ENCODE results near the gene MET.
"Not testable (repeated sequence)": the region's sequence is repeated elsewhere in the genome, so short reads cannot be mapped to it uniquely, and the experiment has no call there.

Gene MET

DNA sequence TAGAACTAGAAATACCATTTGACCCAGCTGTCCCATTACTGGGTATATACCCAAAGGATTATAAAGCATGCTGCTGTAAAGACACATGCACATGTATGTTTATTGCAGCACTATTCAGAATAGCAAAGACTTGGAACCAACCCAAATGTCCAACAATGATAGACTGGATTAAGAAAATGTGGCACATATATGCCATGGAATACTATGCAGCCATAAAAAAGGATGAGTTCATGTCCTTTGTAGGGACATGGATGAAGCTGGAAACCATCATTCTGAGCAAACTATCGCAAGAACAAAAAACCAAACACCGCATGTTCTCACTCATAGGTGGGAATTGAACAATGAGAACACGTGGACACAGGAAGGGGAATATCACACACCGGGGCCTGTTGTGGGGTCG is 74.4 kb downstream of the MET start:
- H3K4me3 ChIP-seq (ENCODE audit: low read depth, low read length), result not testable (repeated sequence)

DNA sequence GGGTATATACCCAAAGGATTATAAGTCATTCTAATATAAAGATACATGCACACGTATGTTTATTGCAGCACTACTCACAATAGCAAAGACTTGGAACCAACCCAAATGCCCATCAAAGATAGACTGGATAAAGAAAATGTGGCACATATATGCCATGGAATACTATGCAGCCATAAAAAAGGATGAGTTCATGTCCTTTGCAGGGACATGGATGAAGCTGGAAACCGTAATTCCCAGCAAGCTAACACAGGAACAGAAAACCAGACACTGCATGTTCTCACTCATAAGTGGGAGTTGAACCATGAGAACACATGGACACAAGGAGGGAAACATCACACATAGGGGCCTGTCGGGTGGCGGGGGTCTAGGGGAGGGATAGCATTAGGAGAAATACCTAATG is 79.1 kb downstream of the MET start:
- not testable (repeated sequence) for H3K4me3 ChIP-seq (ENCODE audit: low read depth, low read length)

- H3K4me3 ChIP-seq (ENCODE audit: low read depth, low read length), result no peak overlapping the region
These were observed 80.5 kb downstream of the MET start for GRCh38 chr7:116752305-116753074.

- H3K4me3 ChIP-seq (ENCODE audit: low read depth, low read length), result no peak overlapping the region
These were observed 81.1 kb downstream of the MET start for GRCh38 chr7:116753130-116753529.

- H3K4me3 ChIP-seq (ENCODE audit: low read depth, low read length), result no peak overlapping the region
These were observed 82.2 kb downstream of the MET start for GRCh38 chr7:116754186-116754585.

DNA sequence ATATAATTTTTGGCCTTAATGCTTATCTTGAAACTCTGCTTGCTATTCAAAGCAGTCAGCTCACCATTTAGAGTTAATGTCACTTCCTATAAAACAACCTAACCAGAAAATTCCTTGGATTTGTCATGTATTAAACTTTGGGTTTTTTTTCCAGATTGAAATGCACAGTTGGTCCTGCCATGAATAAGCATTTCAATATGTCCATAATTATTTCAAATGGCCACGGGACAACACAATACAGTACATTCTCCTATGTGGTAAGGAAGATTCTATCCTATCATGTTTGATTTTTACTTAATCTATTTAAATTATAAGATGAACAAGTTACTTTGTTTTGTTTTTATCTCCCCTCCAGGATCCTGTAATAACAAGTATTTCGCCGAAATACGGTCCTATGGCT is 85.3 kb downstream of the MET start:
- H3K4me3 ChIP-seq (ENCODE audit: low read depth, low read length), result no peak overlapping the region

DNA sequence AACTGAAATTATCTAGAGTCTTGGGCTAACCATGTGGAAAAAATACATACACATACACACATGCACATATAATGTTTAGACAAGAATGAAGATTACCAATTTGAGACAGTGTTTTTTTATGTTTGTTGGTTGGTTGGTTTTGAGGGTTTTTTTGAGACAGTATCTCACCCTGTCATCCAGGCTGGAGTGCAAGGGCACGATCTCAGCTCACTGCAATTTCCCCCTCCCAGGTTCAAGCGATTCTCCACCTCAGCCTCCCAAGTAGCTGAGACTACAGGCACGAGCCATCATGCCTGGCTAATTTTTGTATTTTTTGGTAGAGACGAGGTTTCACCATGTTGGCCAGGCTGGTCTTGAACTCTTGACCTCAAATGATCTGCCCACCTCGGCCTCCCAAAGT is 87.6 kb downstream of the MET start:
- H3K4me3 ChIP-seq (ENCODE audit: low read depth, low read length), result not testable (repeated sequence)

- H3K4me3 ChIP-seq (ENCODE audit: low read depth, low read length), result no peak overlapping the region
These were observed 91.0 kb downstream of the MET start for GRCh38 chr7:116762971-116763370.

DNA sequence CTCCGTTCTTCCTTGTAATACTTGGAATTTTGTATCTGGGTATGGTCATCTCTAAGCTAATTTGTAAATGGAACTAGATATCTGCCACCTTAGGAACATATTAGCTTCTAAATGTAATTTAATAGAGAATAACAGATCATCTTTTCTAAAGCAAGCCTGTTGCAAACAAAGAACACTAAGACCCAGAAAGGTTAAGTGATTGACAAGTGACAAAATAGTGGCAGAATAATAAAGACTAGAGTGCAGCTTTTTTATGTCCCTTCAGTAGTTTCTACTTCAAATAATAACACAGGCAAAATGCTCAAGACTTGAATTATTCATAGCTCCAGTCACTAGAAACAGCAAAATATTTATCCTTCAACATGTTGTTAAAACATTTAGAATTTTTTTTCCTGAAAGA is 91.7 kb downstream of the MET start:
- H3K4me3 ChIP-seq (ENCODE audit: low read depth, low read length), result no peak overlapping the region

DNA sequence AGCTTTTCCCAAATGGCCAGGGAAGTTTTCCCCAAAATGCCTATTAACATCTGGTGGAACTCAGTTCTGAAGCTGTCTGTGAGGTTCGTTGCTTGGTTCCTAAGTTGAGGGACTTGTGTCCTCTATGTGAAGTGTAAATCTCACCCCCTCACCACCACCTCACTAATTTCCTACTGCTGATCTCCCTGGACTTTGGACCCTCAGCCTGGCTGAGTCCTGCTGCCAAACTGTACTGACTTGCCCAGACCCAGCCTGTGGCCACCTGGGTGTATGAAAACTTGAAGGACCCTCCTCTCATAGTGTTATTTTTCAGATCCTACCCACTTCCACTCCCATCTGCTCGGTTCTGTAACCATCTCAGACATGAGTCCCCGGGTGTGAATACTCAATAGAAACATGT is 94.9 kb downstream of the MET start:
- no peak overlapping the region for H3K4me3 ChIP-seq (ENCODE audit: low read depth, low read length)

GRCh38 chr7:116769546-116769945 is 97.5 kb downstream of the MET start:
- H3K4me3 ChIP-seq (ENCODE audit: low read depth, low read length), result no peak overlapping the region

DNA sequence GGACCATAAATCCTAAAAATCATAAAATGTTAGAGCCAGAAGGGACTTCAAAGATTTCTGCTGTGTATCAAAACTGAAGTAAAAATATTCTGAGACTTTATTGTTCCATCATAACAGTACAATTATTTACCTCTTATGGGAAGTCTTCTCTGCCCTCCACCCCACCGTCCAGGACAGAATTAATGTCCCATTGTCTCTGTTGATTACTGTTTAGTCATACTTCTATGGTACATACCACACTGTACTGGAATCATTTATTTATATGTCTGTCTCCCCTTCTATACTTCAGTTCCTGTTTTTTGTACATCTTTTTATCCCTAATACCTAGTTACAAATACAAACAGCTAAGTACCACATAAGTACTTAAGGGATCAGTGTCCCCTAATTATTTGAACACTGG is 98.9 kb downstream of the MET start:
- H3K4me3 ChIP-seq (ENCODE audit: low read depth, low read length), result no peak overlapping the region

DNA sequence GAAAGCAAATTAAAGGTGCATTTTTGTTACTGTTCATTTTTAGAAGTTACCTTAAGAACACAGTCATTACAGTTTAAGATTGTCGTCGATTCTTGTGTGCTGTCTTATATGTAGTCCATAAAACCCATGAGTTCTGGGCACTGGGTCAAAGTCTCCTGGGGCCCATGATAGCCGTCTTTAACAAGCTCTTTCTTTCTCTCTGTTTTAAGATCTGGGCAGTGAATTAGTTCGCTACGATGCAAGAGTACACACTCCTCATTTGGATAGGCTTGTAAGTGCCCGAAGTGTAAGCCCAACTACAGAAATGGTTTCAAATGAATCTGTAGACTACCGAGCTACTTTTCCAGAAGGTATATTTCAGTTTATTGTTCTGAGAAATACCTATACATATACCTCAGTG is 99.6 kb downstream of the MET start:
- no peak overlapping the region for H3K4me3 ChIP-seq (ENCODE audit: low read depth, low read length)

DNA sequence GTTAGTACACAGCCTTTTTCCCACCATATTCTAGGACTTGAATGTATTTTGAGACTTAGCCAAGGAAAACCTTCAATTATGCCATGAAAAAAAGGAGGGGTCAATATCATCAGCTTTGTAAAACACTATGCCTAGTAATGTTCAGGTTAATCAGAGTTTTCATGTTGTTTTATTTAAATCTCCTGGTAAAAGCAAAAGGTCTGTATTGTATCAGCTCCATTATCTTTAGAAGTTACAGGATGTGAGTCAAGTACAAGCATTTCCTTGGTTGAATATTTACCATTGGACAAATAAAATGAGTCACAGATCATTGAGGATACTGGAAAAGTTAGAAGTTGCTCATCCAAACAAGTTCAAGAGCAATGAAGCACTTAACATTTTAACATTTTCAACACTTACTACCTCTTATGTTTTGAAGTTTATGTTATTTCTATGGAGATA is 100.4 kb downstream of the MET start:
- no peak overlapping the region for H3K4me3 ChIP-seq (ENCODE audit: low read depth, low read length)

DNA sequence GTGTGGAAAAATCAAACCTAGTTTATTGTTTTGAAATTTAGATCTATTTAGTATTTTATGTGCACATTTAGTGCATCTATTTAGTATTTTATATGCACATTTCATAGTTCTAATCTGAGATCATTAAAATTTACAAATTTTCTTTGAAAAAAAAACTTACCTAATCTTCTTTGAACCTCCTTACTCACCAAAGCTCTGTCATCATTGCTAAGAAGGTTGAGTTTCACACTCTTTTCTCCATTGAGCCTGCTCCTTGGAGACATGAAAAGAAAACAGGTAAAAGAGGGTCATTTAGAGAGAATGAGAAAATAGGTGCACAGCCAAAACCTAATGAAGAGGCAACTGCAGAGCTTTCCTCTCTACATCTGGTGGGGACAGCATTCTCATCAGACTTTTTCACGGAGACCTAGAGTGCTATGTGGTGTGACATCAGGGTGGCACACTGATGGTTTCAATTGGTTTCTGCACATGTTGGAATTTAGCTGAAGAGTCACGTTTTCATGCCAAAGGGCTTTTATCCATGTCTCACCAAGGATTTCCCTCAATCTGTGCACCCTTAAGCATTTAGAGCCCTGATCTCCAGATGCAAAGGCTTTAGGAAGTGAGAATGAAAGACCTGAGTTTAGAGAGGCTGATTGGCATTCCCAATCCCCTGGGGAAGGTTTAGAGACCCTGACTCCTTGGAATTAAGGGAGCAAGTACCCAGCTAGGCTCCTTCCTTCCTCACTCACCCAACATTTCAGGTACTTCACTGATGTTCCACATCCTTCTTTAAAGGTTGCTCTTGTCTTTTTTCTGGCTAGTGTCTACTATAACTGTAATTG is 101.1 kb downstream of the MET start:
- no peak overlapping the region for H3K4me3 ChIP-seq (ENCODE audit: low read depth, low read length)

DNA sequence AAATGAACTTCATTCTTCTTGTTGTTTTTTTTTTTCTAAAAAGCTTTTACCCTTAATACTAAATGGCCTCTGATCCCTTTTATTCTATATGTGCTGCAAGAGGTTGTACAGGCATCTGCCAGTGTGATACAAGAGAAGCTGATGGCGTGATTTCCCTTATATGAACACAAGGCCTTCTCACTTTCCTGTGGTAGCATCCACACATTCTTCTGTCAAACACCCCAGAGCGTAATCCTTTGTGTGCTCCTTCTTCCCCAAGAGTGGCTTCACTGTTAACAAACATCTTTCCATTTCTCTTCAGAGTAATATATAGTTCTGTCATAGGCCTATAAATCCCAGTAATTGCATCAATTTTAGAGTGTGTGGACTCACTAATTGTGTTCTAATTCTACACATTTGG is 104.0 kb downstream of the MET start:
- no peak overlapping the region for H3K4me3 ChIP-seq (ENCODE audit: low read depth, low read length)

GRCh38 chr7:116776610-116777289 is 104.8 kb downstream of the MET start:
- H3K4me3 ChIP-seq (ENCODE audit: low read depth, low read length), result no peak overlapping the region

DNA sequence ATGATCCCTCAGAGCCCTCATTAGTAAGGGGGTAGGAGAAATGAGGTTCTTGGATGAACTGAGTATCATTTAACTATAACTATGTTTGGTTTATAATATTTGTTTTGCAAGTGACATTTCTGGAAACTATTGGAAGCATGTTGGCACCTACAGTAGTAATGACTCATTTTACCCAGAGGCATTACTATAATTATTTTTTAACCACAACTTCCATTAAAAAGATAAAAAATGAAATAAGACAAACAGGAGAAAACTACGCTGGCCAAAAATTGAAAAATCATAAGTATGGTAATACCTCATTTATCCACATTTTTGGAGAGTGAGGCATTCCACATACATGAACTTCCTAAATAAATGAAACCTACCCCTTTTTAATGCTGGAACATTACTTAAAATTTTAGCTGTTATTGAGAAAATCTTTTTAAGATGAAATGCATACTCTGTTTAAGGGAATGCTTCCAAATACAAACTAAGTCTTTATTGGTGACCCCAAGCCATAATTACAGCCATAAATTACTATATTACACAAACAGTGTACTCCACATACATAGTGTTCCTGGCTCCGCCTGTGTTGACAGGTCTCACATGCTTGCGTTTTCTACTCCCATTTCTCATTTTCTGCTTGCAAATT is 105.8 kb downstream of the MET start:
- no peak overlapping the region for H3K4me3 ChIP-seq (ENCODE audit: low read depth, low read length)

DNA sequence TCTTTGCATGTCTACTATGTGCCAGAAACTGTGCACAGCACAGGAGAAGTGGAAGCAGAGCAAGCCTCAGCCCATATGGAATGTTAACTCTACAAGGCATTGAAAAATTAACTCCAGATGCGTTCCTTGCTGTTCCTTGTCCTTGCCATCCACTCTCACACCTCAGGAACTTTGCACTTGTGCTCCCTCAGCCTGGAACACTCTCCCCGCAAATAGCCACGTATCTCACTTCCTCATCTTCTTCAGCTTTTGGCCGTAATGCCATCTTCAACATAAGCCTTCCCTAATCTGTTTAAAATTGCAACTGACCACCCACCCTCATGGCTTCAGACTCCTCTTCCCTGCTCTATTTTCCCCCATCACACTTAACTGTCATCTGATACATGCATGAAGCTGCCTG is 107.2 kb downstream of the MET start:
- H3K4me3 ChIP-seq (ENCODE audit: low read depth, low read length), result no peak overlapping the region

DNA sequence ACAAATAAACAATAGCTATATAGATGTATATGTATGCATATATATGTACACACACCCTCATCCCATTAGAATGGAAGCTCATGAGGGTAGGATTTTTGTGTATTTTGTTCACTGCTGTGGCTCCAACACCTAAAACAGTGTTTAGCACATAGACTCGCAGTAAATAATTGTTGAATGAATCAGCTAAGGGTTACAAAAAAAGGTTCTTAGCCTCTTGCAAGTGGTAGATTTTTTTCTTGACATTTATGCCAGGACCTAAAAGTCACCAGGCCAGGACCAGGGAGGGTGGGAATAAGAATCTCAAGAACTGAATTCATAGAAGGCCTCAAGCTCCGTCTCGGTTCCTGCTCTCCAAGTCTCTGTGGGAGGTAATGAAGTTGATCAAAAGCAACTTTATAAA is 107.9 kb downstream of the MET start:
- no peak overlapping the region for H3K4me3 ChIP-seq (ENCODE audit: low read depth, low read length)

GRCh38 chr7:116780521-116780920 is 108.5 kb downstream of the MET start:
- H3K4me3 ChIP-seq (ENCODE audit: low read depth, low read length), result no peak overlapping the region
